ENCODE results near the gene RASGRP3.

- TF ChIP-seq FOXM1 (IDR thresholded peaks at IDR 0.05; ENCODE audit: low read depth) (no peak), EP300 (IDR thresholded peaks at IDR 0.05; ENCODE audit: borderline replicate concordance in 1 of 2, low read depth in 1 of 2, low read length in 1 of 2) (no peak), CTCF (IDR thresholded peaks at IDR 0.05) (no peak), POLR2AphosphoS5 (IDR thresholded peaks at IDR 0.05; ENCODE audit: low read depth, low read length) (no peak), GABPA (IDR thresholded peaks at IDR 0.05; ENCODE audit: low read depth) (no peak), REST (IDR thresholded peaks at IDR 0.05; ENCODE audit: low read depth, low read length) (no peak), NFIC (IDR thresholded peaks at IDR 0.05; ENCODE audit: borderline replicate concordance) (no peak), YY1 (IDR thresholded peaks at IDR 0.05; ENCODE audit: low read depth) (no peak), GATA2 (CRISPR knock-in tag; IDR thresholded peaks at IDR 0.05) (no peak), TAF1 (IDR thresholded peaks at IDR 0.05; ENCODE audit: borderline replicate concordance, low read depth, low read length) (no peak), USF2 (IDR thresholded peaks at IDR 0.05; ENCODE audit: borderline replicate concordance, low read depth, low read length) (no peak)
These were observed 55.7 kb downstream of the RASGRP3 start for GRCh38 chr2:33532146-33532545.

Measured in SK-N-SH (cell line).